PC-3 (cell line): ENCODE data around the gene FAM117B.

Experiments used
- EZH2phosphoT487 ChIP-seq: fragments of 300-600 bp; sonication (generic); IDR thresholded peaks from 2 replicates; pipeline ENCODE4 v1.6.1; 2018; ENCODE audit warnings: mild to moderate bottlenecking, antibody characterized with exemption, low read length, borderline replicate concordance
- TF ChIP-seq, protein P1 (sequence below): fragments of 300-600 bp; sonication (generic); conservative IDR thresholded peaks from 2 replicates; pipeline ENCODE4 v1.5.1; 2017; ENCODE audit warnings: antibody characterized with exemption, low read depth, mild to moderate bottlenecking, low read length

DNA sequence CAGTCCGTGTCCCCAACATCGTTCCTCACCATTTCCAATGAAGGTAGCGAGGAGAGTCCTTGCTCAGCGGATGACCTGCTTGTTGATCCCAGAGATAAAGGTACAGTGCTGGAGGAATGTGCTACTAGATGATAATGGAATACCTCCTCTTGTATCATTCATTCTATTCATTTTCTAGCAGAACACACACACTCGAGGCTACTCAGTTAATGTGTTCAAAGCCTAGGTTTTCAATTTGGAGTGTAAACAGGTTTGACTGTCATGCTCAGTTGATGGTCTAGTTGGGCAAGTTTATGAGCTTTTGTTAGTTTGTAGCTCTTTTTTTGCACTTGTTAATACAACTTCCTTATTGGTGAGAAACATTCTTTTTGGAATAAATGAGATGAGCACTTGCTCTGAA lies 122.6 kb downstream of the FAM117B start:
- TF ChIP-seq EZH2phosphoT487 = no peak
- TF ChIP-seq, protein P1, sequence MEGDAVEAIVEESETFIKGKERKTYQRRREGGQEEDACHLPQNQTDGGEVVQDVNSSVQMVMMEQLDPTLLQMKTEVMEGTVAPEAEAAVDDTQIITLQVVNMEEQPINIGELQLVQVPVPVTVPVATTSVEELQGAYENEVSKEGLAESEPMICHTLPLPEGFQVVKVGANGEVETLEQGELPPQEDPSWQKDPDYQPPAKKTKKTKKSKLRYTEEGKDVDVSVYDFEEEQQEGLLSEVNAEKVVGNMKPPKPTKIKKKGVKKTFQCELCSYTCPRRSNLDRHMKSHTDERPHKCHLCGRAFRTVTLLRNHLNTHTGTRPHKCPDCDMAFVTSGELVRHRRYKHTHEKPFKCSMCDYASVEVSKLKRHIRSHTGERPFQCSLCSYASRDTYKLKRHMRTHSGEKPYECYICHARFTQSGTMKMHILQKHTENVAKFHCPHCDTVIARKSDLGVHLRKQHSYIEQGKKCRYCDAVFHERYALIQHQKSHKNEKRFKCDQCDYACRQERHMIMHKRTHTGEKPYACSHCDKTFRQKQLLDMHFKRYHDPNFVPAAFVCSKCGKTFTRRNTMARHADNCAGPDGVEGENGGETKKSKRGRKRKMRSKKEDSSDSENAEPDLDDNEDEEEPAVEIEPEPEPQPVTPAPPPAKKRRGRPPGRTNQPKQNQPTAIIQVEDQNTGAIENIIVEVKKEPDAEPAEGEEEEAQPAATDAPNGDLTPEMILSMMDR = no peak
